PFSK-1 (cell line): ENCODE results near the gene GRIP1.

Experiments
- FOXP2 ChIP-seq: optimal IDR thresholded peaks from 2 replicates; pipeline ENCODE3; 2011; ENCODE audit warnings: borderline replicate concordance, control low read depth, inconsistent platforms; ENCODE audit not compliant: insufficient read depth; ENCODE audit errors: extremely low read length, extremely low read depth
- POLR2AphosphoS5 ChIP-seq: IDR thresholded peaks from 2 replicates; pipeline ENCODE4 v1.6.1; 2012; ENCODE audit warnings: low read depth, mild to moderate bottlenecking, control low read depth, low read length, moderate library complexity
- REST ChIP-seq, 2 experiments: IDR thresholded peaks; 2 replicates each; pipeline versions ENCODE4 v1.6.1 to v1.8.0; 2011 to 2012; ENCODE audit warnings: low read depth in 2 of 2, low read length in 2 of 2, control low read depth in 1 of 2, inconsistent platforms in 1 of 2, mild to moderate bottlenecking in 1 of 2, moderate library complexity in 1 of 2; ENCODE audit not compliant: insufficient read depth in 1 of 2
- SIN3A ChIP-seq: IDR thresholded peaks from 2 replicates; pipeline ENCODE4 v1.6.1; 2012; ENCODE audit warnings: mild to moderate bottlenecking, low read length, moderate library complexity, borderline replicate concordance; ENCODE audit not compliant: insufficient read depth
- TAF1 ChIP-seq: IDR thresholded peaks from 2 replicates; pipeline ENCODE4 v1.6.1; 2012; ENCODE audit warnings: low read length, control low read depth, borderline replicate concordance; ENCODE audit not compliant: insufficient read depth

GRIP1 gene

GRCh38 chr12:66638666-66639065 is 40.2 kb downstream of the GRIP1 start:
- no peak for TF ChIP-seq SIN3A
- TF ChIP-seq POLR2AphosphoS5: no peak
- TF ChIP-seq REST (IDR thresholded peaks at IDR 0.05; ENCODE audit: insufficient read depth in 1 of 2, low read depth in 2 of 2, low read length in 2 of 2): no peak
- no peak for TF ChIP-seq FOXP2
- TF ChIP-seq TAF1: no peak

GRCh38 chr12:66637699-66638301 is 41.1 kb downstream of the GRIP1 start:
- TF ChIP-seq FOXP2: no peak
- TF ChIP-seq SIN3A: no peak
- no peak for TF ChIP-seq TAF1
- TF ChIP-seq POLR2AphosphoS5: no peak
- no peak for TF ChIP-seq REST (IDR thresholded peaks at IDR 0.05; ENCODE audit: insufficient read depth in 1 of 2, low read depth in 2 of 2, low read length in 2 of 2)

DNA sequence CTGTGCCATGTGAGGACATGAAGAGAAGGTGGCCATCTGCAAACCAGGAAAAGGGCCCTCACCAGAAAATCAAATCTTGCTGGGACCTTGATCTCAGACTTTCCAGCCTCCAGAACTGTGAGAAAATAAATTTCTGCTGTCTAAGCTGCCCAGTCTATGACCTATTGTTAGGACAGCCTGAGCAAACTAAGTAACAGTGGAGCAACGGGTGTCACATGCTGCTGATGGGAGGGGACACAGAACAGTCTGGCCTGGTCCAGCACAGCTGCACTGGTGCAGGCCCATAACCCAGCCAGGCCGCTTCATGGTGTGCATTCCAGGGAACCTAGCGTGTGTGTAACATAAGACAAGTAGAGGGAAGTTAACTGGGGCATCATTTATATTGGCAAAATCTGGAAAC is 42.1 kb downstream of the GRIP1 start:
- no peak for TF ChIP-seq REST (IDR thresholded peaks at IDR 0.05; ENCODE audit: insufficient read depth in 1 of 2, low read depth in 2 of 2, low read length in 2 of 2)

DNA sequence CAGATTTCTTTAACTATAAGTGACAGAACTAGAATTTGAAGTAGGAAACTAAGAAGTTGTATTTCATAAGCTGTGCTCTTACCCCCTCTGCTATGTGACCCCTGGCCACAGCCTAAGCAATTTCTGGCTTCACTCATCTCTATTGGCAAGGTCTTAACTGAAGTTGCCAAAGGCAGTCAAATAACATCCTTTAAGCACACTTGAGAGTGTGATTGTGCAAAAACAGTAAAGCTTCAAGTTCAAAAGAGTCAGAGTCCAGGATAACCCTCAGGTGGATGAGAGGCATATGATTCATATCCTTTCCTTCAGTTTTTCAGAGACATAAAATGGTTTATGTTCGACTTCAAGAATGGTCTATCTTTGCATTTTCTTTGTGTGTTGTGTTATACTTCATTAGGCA is 45.2 kb downstream of the GRIP1 start:
- TF ChIP-seq SIN3A (no peak), POLR2AphosphoS5 (no peak), TAF1 (no peak), FOXP2 (no peak), REST (IDR thresholded peaks at IDR 0.05; ENCODE audit: insufficient read depth in 1 of 2, low read depth in 2 of 2, low read length in 2 of 2) (no peak)
